Mesenchymal stem cell (in vitro differentiated cells and primary cell): Measurements from ENCODE around the gene DUOX2.
"Not testable (repeated sequence)": the region's sequence is repeated elsewhere in the genome, so short reads cannot be mapped to it uniquely, and the experiment has no call there.

ENCODE experiments used
- DNase-seq: peaks from one replicate; pipeline ENCODE4 v3.0.0-alpha.2; 2013
- H2AFZ ChIP-seq: one replicate; pipeline ENCODE4 v1.6.1; 2013; ENCODE audit warnings: low read depth, mild to moderate bottlenecking, control low read depth, inconsistent platforms, low read length, moderate library complexity
- H2AK5ac ChIP-seq: 2 replicates; pipeline ENCODE4 v1.6.1; 2013; ENCODE audit warnings: low read length, moderate library complexity, mild to moderate bottlenecking, inconsistent platforms; ENCODE audit not compliant: severe bottlenecking
- H2BK120ac ChIP-seq: one replicate; pipeline ENCODE4 v1.6.1; 2013; ENCODE audit warnings: low read depth, mild to moderate bottlenecking, inconsistent platforms, low read length, moderate library complexity
- H2BK12ac ChIP-seq, 2 experiments: one replicate each; pipeline ENCODE4 v1.6.1; 2013; ENCODE audit warnings: inconsistent platforms in 2 of 2, low read length in 2 of 2, mild to moderate bottlenecking in 2 of 2, moderate library complexity in 2 of 2, control low read depth in 1 of 2
- H2BK15ac ChIP-seq: one replicate; pipeline ENCODE4 v1.6.1; 2013; ENCODE audit warnings: mild to moderate bottlenecking, low read depth, inconsistent platforms; ENCODE audit not compliant: poor library complexity, severe bottlenecking
- H2BK5ac ChIP-seq: 2 replicates; pipeline ENCODE4 v1.6.1; 2013; ENCODE audit warnings: low read depth, mild to moderate bottlenecking, low read length, control low read depth, inconsistent platforms; ENCODE audit not compliant: poor library complexity, severe bottlenecking
- H3K14ac ChIP-seq, 2 experiments: one replicate each; pipeline ENCODE4 v1.6.1; 2013; ENCODE audit warnings: inconsistent platforms in 2 of 2, low read length in 2 of 2, control low read depth in 1 of 2, mild to moderate bottlenecking in 1 of 2, moderate library complexity in 1 of 2
- H3K18ac ChIP-seq, 2 experiments: one replicate each; pipeline ENCODE4 v1.6.1; 2013; ENCODE audit warnings: inconsistent platforms in 2 of 2, low read length in 2 of 2, control low read depth in 1 of 2, low read depth in 1 of 2, mild to moderate bottlenecking in 1 of 2
- H3K23ac ChIP-seq, 2 experiments: one replicate each; pipeline ENCODE4 v1.6.1; 2013; ENCODE audit warnings: inconsistent platforms in 2 of 2, low read length in 2 of 2, mild to moderate bottlenecking in 2 of 2, moderate library complexity in 2 of 2, control low read depth in 1 of 2
- H3K27ac ChIP-seq: 2 replicates; pipeline ENCODE4 v1.5.1; 2013; ENCODE audit warnings: mild to moderate bottlenecking, moderate library complexity, low read length, control low read depth, inconsistent platforms; ENCODE audit not compliant: poor library complexity, severe bottlenecking
- H3K27me3 ChIP-seq, 2 experiments: 2 replicates each; pipeline versions ENCODE4 v1.6.1 to v1.7.0; 2013; ENCODE audit warnings: low read length in 2 of 2, mild to moderate bottlenecking in 2 of 2, moderate library complexity in 2 of 2, control low read depth in 1 of 2, inconsistent platforms in 1 of 2; ENCODE audit not compliant: control insufficient read depth in 1 of 2, insufficient read depth in 1 of 2
- H3K36me3 ChIP-seq, 2 experiments: 2 replicates each; pipeline versions ENCODE4 v1.6.1 to v1.7.0; 2013; ENCODE audit warnings: low read length in 2 of 2, control low read depth in 1 of 2, inconsistent platforms in 1 of 2, low read depth in 1 of 2, mild to moderate bottlenecking in 1 of 2; ENCODE audit not compliant: insufficient read depth in 2 of 2, control insufficient read depth in 1 of 2
- H3K4ac ChIP-seq, 2 experiments: one replicate each; pipeline ENCODE4 v1.6.1; 2013; ENCODE audit warnings: inconsistent platforms in 2 of 2, low read length in 2 of 2, mild to moderate bottlenecking in 2 of 2, moderate library complexity in 2 of 2, control low read depth in 1 of 2, low read depth in 1 of 2
- H3K4me1 ChIP-seq: 2 replicates; pipeline ENCODE4 v1.6.1; 2013; ENCODE audit warnings: low read depth, low read length, control low read depth; ENCODE audit not compliant: control insufficient read depth, insufficient read depth
- H3K4me2 ChIP-seq: 2 replicates; pipeline ENCODE4 v1.6.1; 2013; ENCODE audit warnings: low read length, mild to moderate bottlenecking, inconsistent platforms; ENCODE audit not compliant: poor library complexity, severe bottlenecking
- H3K4me3 ChIP-seq, 2 experiments: 2 replicates each; pipeline versions ENCODE4 v1.5.1 to v1.7.0; 2013; ENCODE audit warnings: low read length in 2 of 2, mild to moderate bottlenecking in 2 of 2, control low read depth in 1 of 2, low read depth in 1 of 2; ENCODE audit not compliant: insufficient read depth in 1 of 2
- H3K79me1 ChIP-seq: replicated peaks from 2 replicates; pipeline ENCODE4 v1.6.1; 2013; ENCODE audit warnings: mild to moderate bottlenecking, control low read depth, low read length, inconsistent platforms; ENCODE audit not compliant: poor library complexity, severe bottlenecking
- H3K9ac ChIP-seq: 2 replicates; pipeline ENCODE4 v1.7.0; 2013; ENCODE audit warnings: mild to moderate bottlenecking, low read length, moderate library complexity
- H3K9me3 ChIP-seq: 2 replicates; pipeline ENCODE4 v1.7.0; 2013; ENCODE audit warnings: mild to moderate bottlenecking, low read length; ENCODE audit not compliant: control insufficient read depth
- H4K8ac ChIP-seq: one replicate; pipeline ENCODE4 v1.6.1; 2013; ENCODE audit warnings: inconsistent platforms, mild to moderate bottlenecking, low read length, moderate library complexity
- H4K91ac ChIP-seq: one replicate; pipeline ENCODE4 v1.6.1; 2013; ENCODE audit warnings: mild to moderate bottlenecking, low read length, inconsistent platforms
- WGBS: methylation state at CpG from one replicate; pipeline ENCODE4 v1.1.7; 2013; ENCODE audit warnings: mixed read lengths; 5-methylcytosine and 5-hydroxymethylcytosine counted together

DUOX2 gene

DNA sequence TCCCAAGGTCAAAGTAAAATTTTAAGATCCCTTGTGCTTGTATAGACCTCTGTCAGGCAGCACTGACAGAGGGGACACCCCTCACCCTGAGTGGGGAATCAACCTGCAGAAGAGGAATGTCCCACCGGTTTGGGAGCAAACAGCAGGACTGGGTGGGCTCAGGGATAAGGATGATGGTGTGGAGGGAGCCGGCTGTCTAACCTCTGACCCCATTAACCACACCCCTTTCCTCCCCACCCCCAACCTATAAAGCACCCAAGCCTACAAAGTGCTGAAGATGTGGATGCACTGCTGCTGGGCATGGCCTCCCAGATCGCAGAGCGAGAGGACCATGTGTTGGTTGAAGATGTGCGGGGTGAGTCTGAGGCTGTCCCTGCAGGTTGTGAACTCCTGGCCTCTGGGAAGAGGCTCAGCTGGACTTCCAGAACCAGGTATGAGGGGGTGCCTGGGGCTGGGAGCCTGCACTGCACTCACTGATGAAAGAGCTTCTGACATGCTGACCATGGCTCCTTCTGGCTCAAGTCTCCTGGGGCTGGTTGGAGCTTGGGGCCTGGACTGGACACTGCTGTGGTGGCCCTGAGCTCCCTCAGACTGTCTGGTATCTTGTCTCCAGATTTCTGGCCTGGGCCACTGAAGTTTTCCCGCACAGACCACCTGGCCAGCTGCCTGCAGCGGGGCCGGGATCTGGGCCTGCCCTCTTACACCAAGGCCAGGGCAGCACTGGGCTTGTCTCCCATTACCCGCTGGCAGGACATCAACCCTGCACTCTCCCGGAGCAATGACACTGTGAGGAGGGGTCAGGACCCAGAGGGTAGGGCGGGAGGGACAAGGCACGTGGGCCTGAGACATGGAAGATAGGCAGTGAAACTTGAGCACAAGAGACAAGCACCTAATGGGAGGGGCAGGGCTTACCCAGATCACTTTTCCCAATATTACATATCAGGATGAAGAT, 25.1 kb upstream of the DUOX2 start:
- H3K23ac ChIP-seq = no peak overlapping the region
- 85% methylated on average over 10 of the region's 12 CpGs for WGBS
- no peak overlapping the region for H2BK15ac ChIP-seq
- peaks cover 38 to 46% of the 10 kb centered on the region in 2 experiments for H3K27me3 ChIP-seq
- no peak overlapping the region for H3K14ac ChIP-seq
- no peak overlapping the region for H2BK120ac ChIP-seq
- H4K91ac ChIP-seq = no peak overlapping the region
- no peak for DNase-seq
- H3K4me3 ChIP-seq = no peak overlapping the region
- H3K27ac ChIP-seq = no peak overlapping the region
- no peaks in the 10 kb centered on the region for H3K9me3 ChIP-seq
- no peaks in the 10 kb centered on the region for H3K36me3 ChIP-seq
- no peak overlapping the region for H2AFZ ChIP-seq
- H3K4me2 ChIP-seq = no peak overlapping the region
- H2BK5ac ChIP-seq = no peak overlapping the region
- H3K79me1 ChIP-seq = no peaks in the 10 kb centered on the region
- H3K4ac ChIP-seq = no peak overlapping the region
- no peak overlapping the region for H2BK12ac ChIP-seq
- no peak overlapping the region for H3K18ac ChIP-seq
- H4K8ac ChIP-seq = no peak overlapping the region
- no peak overlapping the region for H2AK5ac ChIP-seq
- no peak overlapping the region for H3K9ac ChIP-seq
- H3K4me1 ChIP-seq = no peaks in the 10 kb centered on the region

DNA sequence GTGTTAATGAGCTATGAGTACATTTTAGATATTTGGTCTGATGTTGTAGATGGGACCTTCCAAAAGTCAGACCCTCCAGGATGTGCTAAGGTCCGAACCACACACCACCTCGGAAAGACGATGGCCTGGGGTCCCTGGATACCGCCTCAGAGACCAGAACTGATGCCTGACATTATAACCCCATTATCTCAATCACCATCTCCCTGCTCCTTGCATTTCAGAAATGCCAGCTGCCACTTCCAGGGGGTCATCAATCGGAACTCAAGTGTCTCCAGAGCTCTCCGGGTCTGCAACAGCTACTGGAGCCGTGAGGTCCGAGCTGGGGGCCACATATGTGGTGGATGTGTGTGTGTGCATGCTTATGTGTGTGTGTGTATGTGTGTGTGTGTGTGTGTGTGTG, 23.7 kb upstream of the DUOX2 start:
- Histone ChIP-seq H2AFZ (no peak overlapping the region), H4K91ac (no peak overlapping the region), H3K18ac (no peak overlapping the region), H3K27me3 (peaks cover 40 to 51% of the 10 kb centered on the region in 2 experiments), H3K4me2 (no peak overlapping the region), H4K8ac (no peak overlapping the region), H2BK5ac (no peak overlapping the region), H3K36me3 (no peaks in the 10 kb centered on the region), H3K14ac (no peak overlapping the region), H2BK120ac (no peak overlapping the region), H3K4ac (no peak overlapping the region), H3K9ac (no peak overlapping the region), H3K23ac (no peak overlapping the region), H2BK12ac (no peak overlapping the region), H3K4me1 (peaks cover 3% of the 10 kb centered on the region), H2BK15ac (no peak overlapping the region), H3K27ac (no peak overlapping the region), H3K4me3 (no peak overlapping the region), H2AK5ac (no peak overlapping the region), H3K9me3 (no peaks in the 10 kb centered on the region), H3K79me1 (no peaks in the 10 kb centered on the region)
- no peak for DNase-seq
- WGBS = 84% methylated on average over 8 of the region's 8 CpGs

- H3K9me3 ChIP-seq = no peaks in the 10 kb centered on the region
These were observed 22.4 kb upstream of the DUOX2 start for GRCh38 chr15:45136378-45136764.

GRCh38 chr15:45135705-45136377, 21.9 kb upstream of the DUOX2 start:
- not testable (repeated sequence) for H3K79me1 ChIP-seq, H2AFZ ChIP-seq, H3K27ac ChIP-seq, H3K18ac ChIP-seq, H2BK12ac ChIP-seq, H2BK120ac ChIP-seq, H3K23ac ChIP-seq, H3K4ac ChIP-seq, H3K9me3 ChIP-seq, H3K4me3 ChIP-seq, H2AK5ac ChIP-seq, H3K14ac ChIP-seq, H4K8ac ChIP-seq, H3K4me2 ChIP-seq, H3K36me3 ChIP-seq, H2BK15ac ChIP-seq, H2BK5ac ChIP-seq, H4K91ac ChIP-seq, H3K9ac ChIP-seq, H3K4me1 ChIP-seq, DNase-seq
- peaks cover 51 to 65% of the 10 kb centered on the region in 2 experiments for H3K27me3 ChIP-seq
- WGBS = 20% methylated on average over 2 of the region's 37 CpGs

More at GRCh38 chr15:45136378-45136764, 22.4 kb upstream of the DUOX2 start:
- no peak overlapping the region for H3K4ac ChIP-seq
- no peak overlapping the region for H4K8ac ChIP-seq
- H3K79me1 ChIP-seq = no peaks in the 10 kb centered on the region
- H2BK15ac ChIP-seq = no peak overlapping the region
- no peaks in the 10 kb centered on the region for H3K36me3 ChIP-seq
- H3K4me3 ChIP-seq = no peak overlapping the region
- peaks cover 3% of the 10 kb centered on the region for H3K4me1 ChIP-seq
- no peak overlapping the region for H2AFZ ChIP-seq
- no peak overlapping the region for H3K14ac ChIP-seq
- no peak overlapping the region for H4K91ac ChIP-seq
- H3K27me3 ChIP-seq = peaks cover 46 to 63% of the 10 kb centered on the region in 2 experiments
- no peak overlapping the region for H3K9ac ChIP-seq
- H2BK12ac ChIP-seq = no peak overlapping the region
- no peak overlapping the region for H2BK5ac ChIP-seq
- no peak overlapping the region for H3K18ac ChIP-seq
- no peak overlapping the region for H3K27ac ChIP-seq
- no peak overlapping the region for H2AK5ac ChIP-seq
- 20% methylated on average over 6 of the region's 10 CpGs for WGBS
- no peak overlapping the region for H3K4me2 ChIP-seq
- no peak overlapping the region for H2BK120ac ChIP-seq
- DNase-seq = no peak
- no peak overlapping the region for H3K23ac ChIP-seq
